ENCODE results near the gene TM9SF1.

- no peak for TF ChIP-seq CTCF (IDR thresholded peaks at IDR 0.05; ENCODE audit: borderline replicate concordance, extremely low read depth, low read length, poor library complexity, severe bottlenecking)
- no peak for TF ChIP-seq EZH2 (IDR thresholded peaks at IDR 0.05; ENCODE audit: borderline replicate concordance, low read depth, low read length, severe bottlenecking)
Observed at GRCh38 chr14:24190416-24190815, 4.8 kb downstream of the TM9SF1 start.
